Smooth muscle cell (in vitro differentiated cells): ENCODE results near the gene MFAP3. TPM values are rescaled to one million over a fixed set of nuclear protein-coding genes. Genes with fewer than 3 reads are reported as not detected.

Experiments
- polyA plus RNA-seq: library from polyadenylated mRNA; unstranded; fragments of >200 nt; fragmentation: Nextera tagmentation; extraction: Ambion mirVana; gene quantifications from 2 replicates; pipeline ENCODE4 v1.2.1, GENCODE V29; 2016
- total RNA-seq: library from RNA; depleted of rRNA; stranded (reverse); fragments of >200 nt; gene quantifications from 2 replicates; pipeline ENCODE4 v1.2.3, GENCODE V29; 2014

MFAP3 gene
- total and polyA plus RNA-seq, 2 experiments from 2014 or later, result 12.6 to 76.0 TPM

Other genes with a start within 250 kb of the MFAP3 start
- 23.8 and 26.2 TPM in 2 replicates for gene FAM114A2, start 57 bp upstream of the MFAP3 start, total RNA-seq
- gene FAM114A2, start 57 bp upstream of the MFAP3 start, polyA plus RNA-seq, result 15.6 and 22.3 TPM in 2 replicates
- gene GALNT10, start 151.8 kb downstream of the MFAP3 start, total RNA-seq, result 24.6 and 28.4 TPM in 2 replicates
- 23.6 and 25.9 TPM in 2 replicates for gene GALNT10, start 151.8 kb downstream of the MFAP3 start, polyA plus RNA-seq